Neural progenitor cell (in vitro differentiated cells): ENCODE measurements around the gene DSEL. TPM values are rescaled to one million over a fixed set of nuclear protein-coding genes. Genes with fewer than 3 reads are reported as not detected.

Experiments used
- DNase-seq: peaks from one replicate; pipeline ENCODE4 v3.0.0-alpha.2; 2016; ENCODE audit warnings: low spot score
- H2AFZ ChIP-seq: fragments of 200-600 bp; sonication (generic); replicated peaks from 2 replicates; pipeline ENCODE4 v1.6.1; 2016; ENCODE audit warnings: antibody characterized with exemption
- H3F3A ChIP-seq: fragments of 200-600 bp; sonication (generic); 2 replicates; pipeline ENCODE4 v1.6.1; 2016; ENCODE audit warnings: antibody characterized with exemption, low read depth
- H3K27ac ChIP-seq: fragments of 200-600 bp; sonication (generic); 2 replicates; pipeline ENCODE4 v1.5.1; 2016; ENCODE audit warnings: mild to moderate bottlenecking
- H3K27me3 ChIP-seq: fragments of 200-600 bp; sonication (generic); 2 replicates; pipeline ENCODE4 v1.6.1; 2016; ENCODE audit warnings: mild to moderate bottlenecking, moderate library complexity
- H3K36me3 ChIP-seq: fragments of 200-600 bp; sonication (generic); 2 replicates; pipeline ENCODE4 v1.5.1; 2016
- H3K4me1 ChIP-seq: fragments of 200-600 bp; sonication (generic); 2 replicates; pipeline ENCODE4 v1.6.1; 2016; ENCODE audit warnings: mixed run types
- H3K4me2 ChIP-seq: fragments of 200-600 bp; sonication (generic); 2 replicates; pipeline ENCODE4 v1.6.1; 2016
- H3K4me3 ChIP-seq: fragments of 200-600 bp; sonication (generic); 2 replicates; pipeline ENCODE4 v1.5.1; 2016
- H3K79me2 ChIP-seq: fragments of 200-600 bp; sonication (generic); 2 replicates; pipeline ENCODE4 v1.6.1; 2016; ENCODE audit warnings: low read depth
- H3K9ac ChIP-seq: fragments of 200-600 bp; sonication (generic); 2 replicates; pipeline ENCODE4 v1.6.1; 2016
- H3K9me3 ChIP-seq: fragments of 200-600 bp; sonication (generic); 2 replicates; pipeline ENCODE4 v1.5.1; 2016; ENCODE audit warnings: low read depth
- H4K20me1 ChIP-seq: fragments of 200-600 bp; sonication (generic); 2 replicates; pipeline ENCODE4 v1.6.1; 2016; ENCODE audit warnings: low read depth
- H3K27ac Mint-ChIP-seq: 3 replicates; pipeline ENCODE4 v1.8.0; 2021; ENCODE audit warnings: mixed read lengths
- H3K27me3 Mint-ChIP-seq: 2 replicates; pipeline ENCODE4 v1.8.0; 2022; ENCODE audit warnings: low read depth, mild to moderate bottlenecking, inconsistent platforms, moderate library complexity, mixed read lengths; ENCODE audit not compliant: insufficient read depth
- H3K36me3 Mint-ChIP-seq: 3 replicates; pipeline ENCODE4 v1.8.0; 2021; ENCODE audit warnings: mixed read lengths
- H3K4me1 Mint-ChIP-seq: 3 replicates; pipeline ENCODE4 v1.8.0; 2021; ENCODE audit warnings: mixed read lengths
- H3K4me3 Mint-ChIP-seq: 3 replicates; pipeline ENCODE4 v1.8.0; 2021; ENCODE audit warnings: mild to moderate bottlenecking, moderate library complexity, mixed read lengths
- H3K9me3 Mint-ChIP-seq: 3 replicates; pipeline ENCODE4 v1.8.0; 2020; ENCODE audit warnings: mixed read lengths
- CTCF ChIP-seq: fragments of 200-600 bp; sonication (generic); IDR thresholded peaks from 2 replicates; pipeline ENCODE4 v1.5.1; 2017; ENCODE audit warnings: antibody characterized with exemption, mild to moderate bottlenecking
- EZH2 ChIP-seq: fragments of 200-600 bp; sonication (generic); IDR thresholded peaks from 2 replicates; pipeline ENCODE4 v1.6.1; 2017; ENCODE audit warnings: antibody characterized with exemption, mild to moderate bottlenecking, moderate library complexity
- EZH2phosphoT487 ChIP-seq: fragments of 200-600 bp; sonication (generic); IDR thresholded peaks from 2 replicates; pipeline ENCODE4 v1.6.1; 2017; ENCODE audit warnings: antibody characterized with exemption
- total RNA-seq: library from RNA; depleted of rRNA; stranded (reverse); fragments of >200 nt; gene quantifications from 2 replicates; pipeline ENCODE4 v1.2.3, GENCODE V29; 2015; ENCODE audit warnings: low replicate concordance

The DSEL gene
- total RNA-seq, 1 donor from 2014 or later: 8.6 TPM

GRCh38 chr18:67468038-67468437 lies 48.5 kb downstream of the DSEL start:
- no peak overlapping the region for H2AFZ ChIP-seq
- H3K36me3 ChIP-seq: no peaks in the 10 kb centered on the region
- TF ChIP-seq CTCF (no peak), EZH2phosphoT487 (no peak), EZH2 (no peak)
- H3K4me2 ChIP-seq: no peak overlapping the region
- H3K27ac Mint-ChIP-seq: no peak overlapping the region
- peaks cover 20% of the 10 kb centered on the region for H3K4me1 ChIP-seq
- peaks cover 17% of the 10 kb centered on the region for H3F3A ChIP-seq
- no peaks in the 10 kb centered on the region for H3K27me3 ChIP-seq
- H3K27me3 Mint-ChIP-seq: no peaks in the 10 kb centered on the region
- DNase-seq: no peak
- no peaks in the 10 kb centered on the region for H3K79me2 ChIP-seq
- H4K20me1 ChIP-seq: no peaks in the 10 kb centered on the region
- H3K4me1 Mint-ChIP-seq: peaks cover 8% of the 10 kb centered on the region
- no peak overlapping the region for H3K4me3 ChIP-seq
- no peak overlapping the region for H3K27ac ChIP-seq
- peaks cover 11% of the 10 kb centered on the region for H3K9me3 Mint-ChIP-seq
- H3K9ac ChIP-seq: no peak overlapping the region
- H3K4me3 Mint-ChIP-seq: no peak overlapping the region
- H3K36me3 Mint-ChIP-seq: peaks cover 3% of the 10 kb centered on the region
- H3K9me3 ChIP-seq: no peaks in the 10 kb centered on the region

GRCh38 chr18:67467188-67467587 lies 49.3 kb downstream of the DSEL start:
- Histone ChIP-seq H3K27ac (peak overlapping the region; percentile 58), H4K20me1 (no peaks in the 10 kb centered on the region), H3K9ac (no peak overlapping the region), H3K79me2 (no peaks in the 10 kb centered on the region), H3K27me3 (no peaks in the 10 kb centered on the region), H3K36me3 (no peaks in the 10 kb centered on the region), H2AFZ (no peak overlapping the region), H3K4me3 (no peak overlapping the region), H3K4me1 (peaks cover 20% of the 10 kb centered on the region), H3F3A (peaks cover 17% of the 10 kb centered on the region), H3K4me2 (peak overlapping the region; percentile 28), H3K9me3 (no peaks in the 10 kb centered on the region)
- peaks cover 16% of the 10 kb centered on the region for H3K9me3 Mint-ChIP-seq
- H3K27ac Mint-ChIP-seq: no peak overlapping the region
- H3K27me3 Mint-ChIP-seq: no peaks in the 10 kb centered on the region
- peaks cover 3% of the 10 kb centered on the region for H3K36me3 Mint-ChIP-seq
- peaks cover 8% of the 10 kb centered on the region for H3K4me1 Mint-ChIP-seq
- peak; percentile 51 for DNase-seq
- H3K4me3 Mint-ChIP-seq: no peak overlapping the region
- TF ChIP-seq EZH2: no peak
- TF ChIP-seq CTCF: no peak
- no peak for TF ChIP-seq EZH2phosphoT487

- Histone ChIP-seq H3K9ac (no peak overlapping the region), H3K27ac (no peak overlapping the region), H3K79me2 (no peaks in the 10 kb centered on the region), H3F3A (peaks cover 17% of the 10 kb centered on the region), H4K20me1 (no peaks in the 10 kb centered on the region), H3K27me3 (no peaks in the 10 kb centered on the region), H3K9me3 (no peaks in the 10 kb centered on the region), H3K4me2 (no peak overlapping the region), H3K4me1 (peaks cover 20% of the 10 kb centered on the region), H3K36me3 (peaks cover 2% of the 10 kb centered on the region), H3K4me3 (no peak overlapping the region), H2AFZ (peak overlapping the region; percentile 37)
- Mint-ChIP-seq H3K4me3 (no peak overlapping the region), H3K4me1 (peaks cover 8% of the 10 kb centered on the region), H3K9me3 (peaks cover 28% of the 10 kb centered on the region), H3K27me3 (no peaks in the 10 kb centered on the region), H3K36me3 (peaks cover 3% of the 10 kb centered on the region), H3K27ac (no peak overlapping the region)
- no peak for DNase-seq
- no peak for TF ChIP-seq EZH2
- TF ChIP-seq EZH2phosphoT487: no peak
- no peak for TF ChIP-seq CTCF
Measured at GRCh38 chr18:67464499-67464898, 52.0 kb downstream of the DSEL start.
